RWPE2 (cell line): ENCODE results near the gene ZNF664.

Experiments used
- ATAC-seq: fragments of 200-7000 bp; cut with Tn5 transposase; 3 replicates; pipeline ENCODE4 v1.9.1; 2021; ENCODE audit warnings: low read depth
- DNase-seq: peaks from one replicate; pipeline ENCODE4 v3.0.0-alpha.2; 2020; ENCODE audit warnings: low spot score
- H3K27ac ChIP-seq: fragments of 450-650 bp; 2 replicates; pipeline ENCODE4 v1.5.1; 2017; ENCODE audit warnings: mild to moderate bottlenecking; ENCODE audit not compliant: poor library complexity, severe bottlenecking
- H3K27me3 ChIP-seq: fragments of 250-450 bp; sonication (Bioruptor Pico); 2 replicates; pipeline ENCODE4 v1.5.1; 2021; ENCODE audit warnings: mild to moderate bottlenecking, moderate library complexity; ENCODE audit not compliant: insufficient read depth, poor library complexity, severe bottlenecking
- H3K36me3 ChIP-seq: fragments of 250-450 bp; sonication (Bioruptor Pico); 2 replicates; pipeline ENCODE4 v1.5.1; 2020; ENCODE audit warnings: low read depth, mild to moderate bottlenecking, moderate library complexity
- H3K4me1 ChIP-seq: fragments of 250-450 bp; sonication (Bioruptor Pico); 2 replicates; pipeline ENCODE4 v1.5.1; 2021; ENCODE audit warnings: mild to moderate bottlenecking, moderate library complexity; ENCODE audit not compliant: insufficient read depth, poor library complexity, severe bottlenecking
- H3K4me3 ChIP-seq: fragments of 250-450 bp; sonication (Bioruptor Pico); 2 replicates; pipeline ENCODE4 v1.5.1; 2021; ENCODE audit warnings: mild to moderate bottlenecking, moderate library complexity; ENCODE audit not compliant: severe bottlenecking
- H3K9me3 ChIP-seq: fragments of 250-450 bp; sonication (Bioruptor Pico); 2 replicates; pipeline ENCODE4 v1.5.1; 2021; ENCODE audit warnings: mild to moderate bottlenecking, moderate library complexity; ENCODE audit not compliant: severe bottlenecking
- CTCF ChIP-seq: fragments of 450-650 bp; IDR thresholded peaks from one replicate; pipeline ENCODE4 v1.5.1; 2017; ENCODE audit warnings: mild to moderate bottlenecking, moderate library complexity; ENCODE audit not compliant: poor library complexity, severe bottlenecking

ZNF664 gene

DNA sequence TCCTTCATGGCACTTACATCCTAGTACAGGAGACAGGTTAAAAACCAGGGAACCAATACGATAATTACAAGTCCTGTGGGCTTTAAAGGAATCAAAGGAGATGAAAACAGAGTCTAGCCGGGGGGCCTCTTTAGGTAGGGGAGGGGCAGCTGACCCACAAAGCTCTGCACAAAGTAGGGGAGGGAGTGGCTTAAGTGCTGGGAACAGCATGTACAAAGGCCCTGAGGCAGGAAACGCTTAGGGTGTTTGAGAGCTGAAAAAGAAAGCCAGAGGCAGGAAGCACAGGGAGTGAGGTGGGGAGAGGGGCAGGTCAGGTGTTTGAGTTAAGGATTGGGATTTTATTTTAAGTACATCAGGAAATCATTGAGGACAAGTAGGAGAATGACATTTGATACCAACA, 37.7 kb downstream of the ZNF664 start:
- peaks cover 41% of the 10 kb centered on the region for H3K36me3 ChIP-seq
- no peak overlapping the region for H3K4me3 ChIP-seq
- no peak for ATAC-seq

GRCh38 chr12:124011435-124012115, 38.6 kb downstream of the ZNF664 start:
- H3K27me3 ChIP-seq = no peaks in the 10 kb centered on the region
- no peak for DNase-seq
- peaks cover 41% of the 10 kb centered on the region for H3K36me3 ChIP-seq

More for the DNA sequence above, 37.7 kb downstream of the ZNF664 start:
- Histone ChIP-seq H3K27ac (no peak overlapping the region), H3K9me3 (no peaks in the 10 kb centered on the region), H3K4me1 (no peaks in the 10 kb centered on the region), H3K27me3 (no peaks in the 10 kb centered on the region)
- TF ChIP-seq CTCF = no peak
- DNase-seq = no peak

DNA sequence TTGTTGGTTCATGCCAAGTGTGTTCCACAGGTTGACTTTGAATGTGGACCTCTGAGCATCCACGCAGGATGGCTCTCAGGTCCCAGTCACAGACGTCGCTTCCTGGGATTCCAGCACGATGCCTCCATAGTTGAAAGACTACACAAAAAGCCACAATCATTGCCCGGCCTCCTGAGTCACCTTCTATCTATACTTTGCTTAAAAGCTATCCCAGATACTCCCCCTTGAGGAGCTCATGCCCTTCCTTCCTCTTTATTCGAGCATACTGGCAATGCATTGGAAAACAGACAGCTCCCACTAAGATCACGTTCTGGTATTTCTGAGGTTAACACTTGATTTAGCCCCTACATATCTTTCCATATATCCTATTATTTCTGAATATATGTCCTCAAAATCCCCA, 40.1 kb downstream of the ZNF664 start:
- Histone ChIP-seq H3K4me3 (no peak overlapping the region), H3K9me3 (no peaks in the 10 kb centered on the region), H3K27ac (no peak overlapping the region), H3K4me1 (no peaks in the 10 kb centered on the region), H3K27me3 (no peaks in the 10 kb centered on the region), H3K36me3 (peaks cover 41% of the 10 kb centered on the region)
- DNase-seq (no peak), ATAC-seq (no peak)
- TF ChIP-seq CTCF = no peak

More at GRCh38 chr12:124011435-124012115, 38.6 kb downstream of the ZNF664 start:
- Histone ChIP-seq H3K27ac (no peak overlapping the region), H3K4me1 (no peaks in the 10 kb centered on the region), H3K4me3 (no peak overlapping the region), H3K9me3 (no peaks in the 10 kb centered on the region)
- no peak for ATAC-seq
- TF ChIP-seq CTCF = no peak

GRCh38 chr12:124015494-124016461, 42.8 kb downstream of the ZNF664 start:
- no peak for TF ChIP-seq CTCF
- DNase-seq (no peak), ATAC-seq (no peak)
- Histone ChIP-seq H3K4me1 (no peaks in the 10 kb centered on the region), H3K36me3 (peaks cover 29% of the 10 kb centered on the region), H3K9me3 (no peaks in the 10 kb centered on the region), H3K27ac (no peak overlapping the region), H3K4me3 (no peak overlapping the region), H3K27me3 (no peaks in the 10 kb centered on the region)

DNA sequence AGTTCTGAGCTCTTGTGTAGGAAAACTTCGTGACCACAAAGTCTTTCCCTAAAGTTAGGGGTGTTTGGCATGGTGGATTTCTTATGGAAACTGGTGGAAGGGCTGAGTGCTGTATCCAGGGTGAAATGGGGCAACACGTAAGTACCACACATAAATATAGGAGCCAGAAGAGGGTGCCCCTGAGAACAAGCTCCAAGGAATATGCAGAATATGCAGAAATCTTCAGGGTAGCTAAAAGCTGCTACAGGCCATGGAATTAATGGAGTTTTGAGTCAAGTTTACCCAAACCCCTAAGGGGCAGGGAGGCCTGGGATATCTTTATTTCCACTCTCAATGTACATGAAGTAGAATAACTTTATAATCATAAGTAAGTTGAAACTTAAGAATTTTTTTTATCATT, 44.0 kb downstream of the ZNF664 start:
- no peaks in the 10 kb centered on the region for H3K9me3 ChIP-seq
- no peak for TF ChIP-seq CTCF
- H3K4me1 ChIP-seq = no peaks in the 10 kb centered on the region
- H3K36me3 ChIP-seq = peaks cover 16% of the 10 kb centered on the region
- H3K4me3 ChIP-seq = no peak overlapping the region
- H3K27ac ChIP-seq = no peak overlapping the region
- no peaks in the 10 kb centered on the region for H3K27me3 ChIP-seq
- ATAC-seq (no peak), DNase-seq (no peak)
